GM12878 (cell line): ENCODE data around the gene SLC9A3.

ENCODE experiments used
- BHLHE40 ChIP-seq, 2 experiments: fragments of 450-650 bp in 1 of 2; IDR thresholded peaks; 2 replicates each; pipeline ENCODE4 v1.6.1; 2011 to 2017; ENCODE audit warnings: low read depth in 2 of 2, borderline replicate concordance in 1 of 2, improper control_type of control experiment in 1 of 2, low read length in 1 of 2, mild to moderate bottlenecking in 1 of 2
- EZH2 ChIP-seq: IDR thresholded peaks from 2 replicates; pipeline ENCODE4 v1.6.1; 2012; ENCODE audit warnings: low read depth, mild to moderate bottlenecking, control low read depth, inconsistent platforms, low read length, borderline replicate concordance; ENCODE audit not compliant: control insufficient read depth
- FOXM1 ChIP-seq: IDR thresholded peaks from 2 replicates; pipeline ENCODE4 v1.6.1; 2012; ENCODE audit warnings: low read depth, mild to moderate bottlenecking, inconsistent platforms, low read length, moderate library complexity
- MYC ChIP-seq: IDR thresholded peaks from 2 replicates; pipeline ENCODE4 v1.6.1; 2011; ENCODE audit warnings: mild to moderate bottlenecking, low read length, moderate library complexity, inconsistent platforms; ENCODE audit not compliant: insufficient read depth, insufficient replicate concordance, insufficient read length, severe bottlenecking
- POLR2A ChIP-seq: IDR thresholded peaks from 2 replicates; pipeline ENCODE4 v1.6.1; 2011; ENCODE audit warnings: low read depth, mild to moderate bottlenecking, low read length
- POLR2AphosphoS2 ChIP-seq: IDR thresholded peaks from 2 replicates; pipeline ENCODE4 v1.6.1; 2011; ENCODE audit warnings: low read depth, mild to moderate bottlenecking, low read length, improper control_type of control experiment, moderate library complexity
- POLR2AphosphoS5 ChIP-seq: IDR thresholded peaks from 2 replicates; pipeline ENCODE4 v1.6.1; 2011; ENCODE audit warnings: mild to moderate bottlenecking, low read length, inconsistent platforms
- RAD21 ChIP-seq: IDR thresholded peaks from 2 replicates; pipeline ENCODE4 v1.6.1; 2011; ENCODE audit warnings: mild to moderate bottlenecking, low read depth, low read length, moderate library complexity; ENCODE audit not compliant: insufficient read depth
- RBBP5 ChIP-seq: fragments of 200-600 bp; sonication (generic); conservative IDR thresholded peaks from 2 replicates; pipeline ENCODE4 v1.6.1; 2016
- SP1 ChIP-seq: IDR thresholded peaks from one replicate; pipeline ENCODE4 v1.6.1; 2011; ENCODE audit warnings: low read depth, low read length
- SUZ12 ChIP-seq: fragments of 200-600 bp; sonication (generic); IDR thresholded peaks from one replicate; pipeline ENCODE4 v1.6.1; 2018; ENCODE audit warnings: antibody characterized with exemption, mild to moderate bottlenecking; ENCODE audit not compliant: unreplicated experiment
- TAF1 ChIP-seq: IDR thresholded peaks from 2 replicates; pipeline ENCODE4 v1.6.1; 2011; ENCODE audit warnings: mild to moderate bottlenecking, low read depth, low read length, borderline replicate concordance
- ZNF274 ChIP-seq: IDR thresholded peaks from one replicate; pipeline ENCODE4 v1.8.0; 2011; ENCODE audit not compliant: insufficient read length, insufficient read depth
- TF ChIP-seq, protein P1 (sequence below), 3 experiments: IDR thresholded peaks in 2 of 3; conservative IDR thresholded peaks in 1 of 3; 2 replicates each; pipeline ENCODE4 v1.5.1; 2011; ENCODE audit warnings: low read depth in 3 of 3, low read length in 3 of 3, mild to moderate bottlenecking in 3 of 3, control low read depth in 2 of 3, moderate library complexity in 2 of 3, inconsistent platforms in 1 of 3, mixed read lengths in 1 of 3; ENCODE audit not compliant: control insufficient read depth in 2 of 3, insufficient read depth in 1 of 3; ENCODE audit errors: extremely low read depth in 1 of 3

DNA sequence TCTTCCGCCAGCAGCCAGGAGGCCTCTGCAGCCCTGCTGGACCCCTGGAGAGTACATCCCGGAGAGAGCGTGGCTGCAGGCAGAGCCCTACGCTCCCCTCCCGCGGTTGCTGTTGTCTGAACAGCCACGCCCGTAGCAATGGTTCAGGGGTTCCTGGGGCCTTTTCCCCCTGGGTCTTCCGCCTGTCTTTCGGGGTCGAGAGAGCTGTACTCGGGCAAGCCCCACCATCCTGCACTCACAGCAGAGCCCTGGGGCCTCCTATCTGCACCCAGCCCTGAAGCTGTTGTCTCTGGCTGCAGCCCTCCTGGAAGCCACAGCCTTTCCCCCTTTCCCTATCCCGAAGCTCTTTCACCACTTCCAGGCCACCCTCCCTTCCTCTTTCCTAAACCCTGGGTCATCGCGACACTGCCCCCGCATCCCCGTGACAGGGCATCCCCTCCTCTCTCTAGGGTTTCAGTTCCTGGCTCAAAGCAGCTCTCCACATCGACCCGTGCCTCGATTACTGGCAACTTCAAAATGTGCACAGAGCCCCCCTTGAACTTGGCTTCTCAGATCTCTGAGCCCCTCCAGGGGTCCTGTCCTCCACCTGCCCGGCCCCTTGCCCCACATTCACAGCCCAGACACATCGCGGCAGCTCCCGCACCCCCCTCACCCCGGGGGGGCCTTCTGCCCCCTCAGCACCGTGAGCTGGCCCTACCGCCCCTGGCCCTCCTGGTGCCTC lies 44.0 kb upstream of the SLC9A3 start:
- TF ChIP-seq MYC: no peak
- no peak for TF ChIP-seq EZH2
- TF ChIP-seq FOXM1: no peak
- TF ChIP-seq, protein P1, sequence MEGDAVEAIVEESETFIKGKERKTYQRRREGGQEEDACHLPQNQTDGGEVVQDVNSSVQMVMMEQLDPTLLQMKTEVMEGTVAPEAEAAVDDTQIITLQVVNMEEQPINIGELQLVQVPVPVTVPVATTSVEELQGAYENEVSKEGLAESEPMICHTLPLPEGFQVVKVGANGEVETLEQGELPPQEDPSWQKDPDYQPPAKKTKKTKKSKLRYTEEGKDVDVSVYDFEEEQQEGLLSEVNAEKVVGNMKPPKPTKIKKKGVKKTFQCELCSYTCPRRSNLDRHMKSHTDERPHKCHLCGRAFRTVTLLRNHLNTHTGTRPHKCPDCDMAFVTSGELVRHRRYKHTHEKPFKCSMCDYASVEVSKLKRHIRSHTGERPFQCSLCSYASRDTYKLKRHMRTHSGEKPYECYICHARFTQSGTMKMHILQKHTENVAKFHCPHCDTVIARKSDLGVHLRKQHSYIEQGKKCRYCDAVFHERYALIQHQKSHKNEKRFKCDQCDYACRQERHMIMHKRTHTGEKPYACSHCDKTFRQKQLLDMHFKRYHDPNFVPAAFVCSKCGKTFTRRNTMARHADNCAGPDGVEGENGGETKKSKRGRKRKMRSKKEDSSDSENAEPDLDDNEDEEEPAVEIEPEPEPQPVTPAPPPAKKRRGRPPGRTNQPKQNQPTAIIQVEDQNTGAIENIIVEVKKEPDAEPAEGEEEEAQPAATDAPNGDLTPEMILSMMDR (IDR thresholded peaks at IDR 0.05 in 2 of 3, conservative IDR thresholded peaks at IDR 0.05 in 1 of 3; ENCODE audit: control insufficient read depth in 2 of 3, extremely low read depth in 1 of 3, insufficient read depth in 1 of 3, low read depth in 3 of 3, low read length in 3 of 3): no peak
- no peak for TF ChIP-seq POLR2AphosphoS5
- no peak for TF ChIP-seq POLR2AphosphoS2
- no peak for TF ChIP-seq SUZ12
- no peak for TF ChIP-seq ZNF274
- TF ChIP-seq RBBP5: no peak
- no peak for TF ChIP-seq POLR2A
- TF ChIP-seq TAF1: no peak
- no peak for TF ChIP-seq RAD21
- no peak for TF ChIP-seq SP1
- no peak for TF ChIP-seq BHLHE40 (IDR thresholded peaks at IDR 0.05; ENCODE audit: borderline replicate concordance in 1 of 2, low read depth in 2 of 2, low read length in 1 of 2)
